Gastroesophageal sphincter (tissue), 4 donors: Measurements from ENCODE around the gene RALY. TPM values are rescaled to one million over a fixed set of nuclear protein-coding genes. Genes with fewer than 3 reads are reported as not detected.

Source experiments
- ATAC-seq: fragments of 150-250 bp; one replicate; pipeline ENCODE4 v1.9.1; 2016; ENCODE audit warnings: mild to moderate bottlenecking, moderate library complexity
- H3K27ac ChIP-seq, 4 donors: fragments of 200-600 bp; sonication (generic) in 3 of 4; 1 replicate in 3 of 4; 2 replicates in 1 of 4; pipeline ENCODE4 v1.5.1; 2016 to 2019
- H3K27me3 ChIP-seq: fragments of 200-600 bp; sonication (generic); one replicate; pipeline ENCODE4 v1.5.1; 2019
- H3K36me3 ChIP-seq, 2 donors: fragments of 200-600 bp; sonication (generic); one replicate each; pipeline ENCODE4 v1.5.1; 2019; ENCODE audit warnings: control low read depth in 1 of 2
- H3K4me1 ChIP-seq, 3 donors: fragments of 200-600 bp; sonication (generic); 1 replicate in 2 of 3; 2 replicates in 1 of 3; pipeline ENCODE4 v1.5.1; 2016 to 2019; ENCODE audit warnings: control low read depth in 2 of 3
- H3K4me3 ChIP-seq, 2 donors: fragments of 200-600 bp; sonication (generic); one replicate each; pipeline ENCODE4 v1.5.1; 2019; ENCODE audit warnings: mild to moderate bottlenecking in 1 of 2, moderate library complexity in 1 of 2
- H3K9me3 ChIP-seq, 3 donors: fragments of 200-600 bp; sonication (generic); one replicate each; pipeline ENCODE4 v1.5.1; 2017 to 2019; ENCODE audit warnings: control low read depth in 2 of 3
- EP300 ChIP-seq: sonication (generic); formaldehyde crosslinking; IDR thresholded peaks from one replicate; pipeline ENCODE4 v1.6.1; 2017; ENCODE audit warnings: antibody characterized with exemption, mild to moderate bottlenecking
- POLR2A ChIP-seq, 2 donors: fragments of 450-650 bp; IDR thresholded peaks; one replicate each; pipeline ENCODE4 v1.6.1; 2017; ENCODE audit warnings: antibody characterized with exemption in 2 of 2, mild to moderate bottlenecking in 2 of 2, moderate library complexity in 1 of 2
- POLR2AphosphoS5 ChIP-seq: sonication (generic); formaldehyde crosslinking; IDR thresholded peaks from one replicate; pipeline ENCODE4 v1.6.1; 2017; ENCODE audit warnings: antibody characterized with exemption
- WGBS, 2 donors: methylation state at CpG; one replicate each; pipeline ENCODE4 v1.1.5; 2018; ENCODE audit warnings: low coverage in 1 of 2; 5-methylcytosine and 5-hydroxymethylcytosine counted together
- total RNA-seq, 4 donors: library from RNA; depleted of rRNA; stranded (reverse); fragments of >200 nt; gene quantifications; one replicate each; pipeline ENCODE4 v1.1.0, GENCODE V29; 2016
- TF ChIP-seq, protein P1 (sequence below), 4 experiments: fragments of 200-600 bp in 2 of 4; fragments of 450-650 bp in 2 of 4; sonication (generic) in 1 of 4; IDR thresholded peaks; one replicate each; pipeline ENCODE4 v1.5.1; 2017 to 2019; ENCODE audit warnings: antibody characterized with exemption in 4 of 4, mild to moderate bottlenecking in 2 of 4, moderate library complexity in 2 of 4

RALY gene
- total RNA-seq, 4 donors from 2014 or later, result 76.6 to 124 (median 98.8) TPM

GRCh38 chr20:34043025-34043424 is 49.3 kb downstream of the RALY start:
- Histone ChIP-seq H3K36me3 (no peaks in the 10 kb centered on the region), H3K4me1 (peaks cover 11 to 94% (median 34%) of the 10 kb centered on the region in 3 donors), H3K27me3 (no peaks in the 10 kb centered on the region), H3K27ac (no peak overlapping the region), H3K4me3 (no peak overlapping the region), H3K9me3 (no peaks in the 10 kb centered on the region)
- TF ChIP-seq POLR2AphosphoS5 (no peak), EP300 (no peak), POLR2A (IDR thresholded peaks at IDR 0.05) (no peak)
- TF ChIP-seq, protein P1, sequence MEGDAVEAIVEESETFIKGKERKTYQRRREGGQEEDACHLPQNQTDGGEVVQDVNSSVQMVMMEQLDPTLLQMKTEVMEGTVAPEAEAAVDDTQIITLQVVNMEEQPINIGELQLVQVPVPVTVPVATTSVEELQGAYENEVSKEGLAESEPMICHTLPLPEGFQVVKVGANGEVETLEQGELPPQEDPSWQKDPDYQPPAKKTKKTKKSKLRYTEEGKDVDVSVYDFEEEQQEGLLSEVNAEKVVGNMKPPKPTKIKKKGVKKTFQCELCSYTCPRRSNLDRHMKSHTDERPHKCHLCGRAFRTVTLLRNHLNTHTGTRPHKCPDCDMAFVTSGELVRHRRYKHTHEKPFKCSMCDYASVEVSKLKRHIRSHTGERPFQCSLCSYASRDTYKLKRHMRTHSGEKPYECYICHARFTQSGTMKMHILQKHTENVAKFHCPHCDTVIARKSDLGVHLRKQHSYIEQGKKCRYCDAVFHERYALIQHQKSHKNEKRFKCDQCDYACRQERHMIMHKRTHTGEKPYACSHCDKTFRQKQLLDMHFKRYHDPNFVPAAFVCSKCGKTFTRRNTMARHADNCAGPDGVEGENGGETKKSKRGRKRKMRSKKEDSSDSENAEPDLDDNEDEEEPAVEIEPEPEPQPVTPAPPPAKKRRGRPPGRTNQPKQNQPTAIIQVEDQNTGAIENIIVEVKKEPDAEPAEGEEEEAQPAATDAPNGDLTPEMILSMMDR (IDR thresholded peaks at IDR 0.05), result no peak
- ATAC-seq, result no peak

- Histone ChIP-seq H3K4me1 (peaks cover 8 to 94% (median 35%) of the 10 kb centered on the region in 3 donors), H3K4me3 (no peak overlapping the region), H3K27me3 (no peaks in the 10 kb centered on the region), H3K27ac (no peak overlapping the region), H3K9me3 (no peaks in the 10 kb centered on the region), H3K36me3 (no peaks in the 10 kb centered on the region)
- peak; percentile 41 for ATAC-seq
- no peak for TF ChIP-seq POLR2AphosphoS5
- TF ChIP-seq, protein P1 (IDR thresholded peaks at IDR 0.05), result no peak
- WGBS, 2 donors, result 4 to 6% methylated on average over 2 of the region's 2 CpGs
These were observed 51.6 kb downstream of the RALY start for GRCh38 chr20:34045294-34045693.

- WGBS, 2 donors, result 93 to 94% methylated on average over 5 of the region's 5 CpGs
- ATAC-seq, result no peak
These were observed 52.4 kb downstream of the RALY start for GRCh38 chr20:34045930-34046725.

DNA sequence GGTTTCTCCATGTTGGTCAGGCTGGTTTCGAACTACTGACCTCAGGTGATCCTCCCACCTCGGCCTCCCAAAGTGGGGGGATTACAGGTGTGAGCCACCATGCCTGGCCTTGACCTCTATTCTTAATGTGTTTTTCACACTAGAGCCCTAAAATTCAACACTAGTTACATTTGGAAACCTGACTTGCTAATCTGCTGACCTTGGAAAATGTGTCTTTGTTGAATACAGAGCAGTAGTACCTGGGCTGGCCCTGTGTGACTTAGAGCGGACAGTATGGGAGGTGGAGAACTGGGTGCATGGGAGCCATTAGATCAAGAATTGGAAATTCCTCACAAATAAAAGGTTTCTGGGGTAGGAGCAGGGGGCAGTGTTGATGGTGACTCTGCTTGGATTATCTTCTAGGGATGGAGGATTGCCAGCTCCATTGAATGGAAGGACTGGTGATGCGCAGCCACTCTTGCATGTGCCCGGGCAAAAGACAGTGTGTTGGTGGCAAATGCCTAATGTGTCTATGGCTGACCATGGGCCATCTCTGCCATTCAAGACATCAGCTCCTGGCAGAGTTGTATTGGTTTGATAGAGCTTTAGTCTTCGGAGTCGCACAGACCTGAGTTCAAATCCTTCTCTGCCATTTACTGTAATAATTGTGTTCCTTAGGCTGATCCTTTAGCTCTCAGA is 53.4 kb downstream of the RALY start:
- TF ChIP-seq POLR2A (IDR thresholded peaks at IDR 0.05) (no peak), EP300 (no peak), POLR2AphosphoS5 (no peak)
- TF ChIP-seq, protein P1 (IDR thresholded peaks at IDR 0.05), result no peak
- Histone ChIP-seq H3K4me3 (no peak overlapping the region), H3K27me3 (no peaks in the 10 kb centered on the region), H3K27ac (no peak overlapping the region), H3K4me1 (peaks cover 0 to 92% (median 34%) of the 10 kb centered on the region in 3 donors), H3K36me3 (no peaks in the 10 kb centered on the region), H3K9me3 (no peaks in the 10 kb centered on the region)
- 100% methylated on average over 2 to 4 of the region's 7 CpGs for WGBS, 2 donors
- ATAC-seq, result no peak

More at GRCh38 chr20:34045930-34046725, 52.4 kb downstream of the RALY start:
- H3K27me3 ChIP-seq, result no peaks in the 10 kb centered on the region
- H3K4me3 ChIP-seq, result no peak overlapping the region
- H3K36me3 ChIP-seq, result no peaks in the 10 kb centered on the region
- TF ChIP-seq POLR2AphosphoS5 (no peak), EP300 (no peak), POLR2A (IDR thresholded peaks at IDR 0.05) (no peak)
- TF ChIP-seq, protein P1 (IDR thresholded peaks at IDR 0.05), result no peak
- no peaks in the 10 kb centered on the region for H3K9me3 ChIP-seq
- H3K27ac ChIP-seq, result no peak overlapping the region
- H3K4me1 ChIP-seq, result peaks cover 0 to 94% (median 27%) of the 10 kb centered on the region in 3 donors
